COR-L47 (cell line): ENCODE data around the gene CFAP410.
"Not testable (repeated sequence)": the region's sequence is repeated elsewhere in the genome, so short reads cannot be mapped to it uniquely, and the experiment has no call there.

ENCODE experiments used
- DNase-seq: peaks from one replicate; lab custom pipeline; 2025; lab: John Stamatoyannopoulos, UW

CFAP410 gene

DNA sequence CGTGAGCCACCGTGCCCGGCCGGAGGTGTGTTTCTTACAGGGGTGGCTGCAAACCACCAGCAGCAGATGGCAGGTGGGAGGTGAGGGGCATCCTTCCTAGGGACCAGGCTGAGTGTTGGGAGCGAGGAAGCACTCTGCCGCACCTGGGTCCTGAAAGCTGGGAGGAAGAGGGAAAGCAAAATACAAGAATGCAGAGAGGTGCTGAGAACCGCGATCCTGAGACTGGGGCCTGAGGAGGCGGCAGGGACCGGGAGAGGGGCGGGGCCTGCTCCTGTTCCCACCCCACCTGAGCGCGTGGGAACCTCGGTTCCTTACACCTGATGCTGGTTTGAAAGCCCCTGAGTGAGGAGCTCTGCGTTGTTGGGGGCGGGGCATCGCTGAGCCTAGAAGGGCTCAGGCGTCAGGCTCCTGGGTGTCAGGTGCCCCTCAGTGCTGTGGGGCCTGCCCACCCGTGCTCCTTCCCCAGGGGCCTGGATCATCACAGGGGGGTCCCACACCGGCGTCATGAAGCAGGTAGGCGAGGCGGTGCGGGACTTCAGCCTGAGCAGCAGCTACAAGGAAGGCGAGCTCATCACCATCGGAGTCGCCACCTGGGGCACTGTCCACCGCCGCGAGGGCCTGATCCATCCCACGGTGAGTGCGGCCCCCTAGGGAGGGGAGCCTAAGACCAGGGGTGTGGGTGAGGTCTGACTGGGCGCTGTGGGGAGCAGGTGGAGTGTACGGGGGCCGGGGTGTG lies 29.7 kb upstream of the CFAP410 start:
- DNase-seq, result peak; percentile 17

DNA sequence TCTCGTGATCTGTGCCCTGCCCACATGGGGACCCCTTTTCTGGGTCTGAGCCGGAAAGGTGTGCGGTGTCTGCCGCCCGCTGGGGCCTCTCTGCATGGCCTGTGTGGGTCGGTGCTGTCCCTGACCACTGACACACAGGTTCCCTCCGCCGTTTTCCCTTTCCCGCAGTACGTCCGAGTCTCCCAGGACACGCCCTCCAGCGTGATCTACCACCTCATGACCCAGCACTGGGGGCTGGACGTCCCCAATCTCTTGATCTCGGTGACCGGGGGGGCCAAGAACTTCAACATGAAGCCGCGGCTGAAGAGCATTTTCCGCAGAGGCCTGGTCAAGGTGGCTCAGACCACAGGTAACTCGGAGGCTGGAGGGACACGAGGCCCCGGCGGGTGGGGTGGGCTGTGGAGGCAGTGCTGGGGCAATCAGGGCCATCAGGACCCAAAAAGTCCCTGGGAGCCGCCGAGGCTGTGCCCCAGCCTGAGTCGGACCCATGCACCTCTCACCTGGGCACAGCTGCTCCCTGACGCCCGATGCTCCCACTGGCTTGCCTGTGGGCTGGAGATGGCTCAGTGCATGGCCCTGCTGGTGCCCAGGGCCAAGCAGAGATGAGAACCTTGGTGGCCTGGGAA lies 27.5 kb upstream of the CFAP410 start:
- no peak for DNase-seq

DNA sequence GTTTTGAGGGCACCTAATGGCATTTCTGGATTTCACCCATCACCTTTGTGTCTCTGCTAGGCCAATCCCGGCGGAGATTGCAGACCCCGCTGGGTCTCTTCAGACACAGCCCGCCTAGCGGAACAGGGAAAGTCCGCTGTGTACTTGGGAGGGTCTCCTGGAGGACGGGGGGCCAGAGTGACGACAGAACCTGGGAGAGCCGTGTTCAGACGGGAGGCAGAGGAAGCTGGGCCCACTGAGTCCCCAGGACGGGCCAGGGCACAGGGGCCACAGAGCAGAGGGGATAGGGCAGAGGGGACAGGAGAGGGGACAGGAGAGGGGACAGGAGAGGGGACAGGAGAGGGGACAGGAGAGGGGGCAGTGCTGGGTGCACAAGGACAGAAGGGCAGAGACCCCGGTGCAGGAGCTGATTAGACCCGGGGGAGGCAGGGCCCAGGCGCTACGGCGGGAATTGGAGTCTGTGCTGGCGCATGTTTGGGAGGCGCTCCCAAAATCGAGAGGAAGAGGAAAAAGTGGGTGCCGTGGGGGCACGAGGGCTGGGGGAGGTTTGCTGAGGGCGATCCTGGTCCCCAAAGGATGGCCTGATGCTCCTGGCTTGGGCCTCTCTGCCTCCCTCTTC lies 26.9 kb upstream of the CFAP410 start:
- DNase-seq, result no peak

DNA sequence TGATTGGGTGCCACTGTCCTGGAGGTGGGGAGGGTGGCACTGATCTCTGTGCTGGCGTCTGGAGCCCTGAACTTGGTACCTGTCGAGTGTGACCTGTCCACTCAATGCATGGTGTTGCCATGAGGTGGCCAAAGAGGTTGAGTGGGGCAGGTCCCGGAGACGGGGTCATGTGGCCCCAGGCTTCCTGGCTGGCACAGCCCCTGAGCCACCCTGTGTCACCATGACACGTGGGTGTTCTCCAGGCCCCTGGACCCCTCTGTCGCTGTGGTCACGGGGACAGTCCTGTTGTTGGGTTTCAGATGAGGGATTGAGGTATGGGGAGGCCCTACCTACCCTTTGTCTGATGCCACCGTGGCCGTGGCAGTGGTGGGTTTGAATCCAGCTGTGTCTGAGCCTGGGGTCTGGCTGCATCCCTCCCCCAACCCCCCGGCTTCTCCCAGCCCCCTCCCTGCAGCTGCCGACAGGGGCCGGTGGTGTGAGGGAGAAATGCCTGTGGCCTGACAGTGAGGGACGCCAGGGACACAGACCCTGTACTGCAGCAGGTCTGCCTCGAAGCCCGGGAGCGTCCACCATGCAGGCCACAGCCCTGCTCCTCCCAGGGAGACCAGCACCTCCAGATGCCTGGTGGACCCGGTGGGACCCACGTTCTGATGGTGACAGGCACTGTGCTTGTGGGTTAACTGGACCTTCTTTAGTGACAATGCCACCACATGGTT lies 26.2 kb upstream of the CFAP410 start:
- DNase-seq, result no peak

DNA sequence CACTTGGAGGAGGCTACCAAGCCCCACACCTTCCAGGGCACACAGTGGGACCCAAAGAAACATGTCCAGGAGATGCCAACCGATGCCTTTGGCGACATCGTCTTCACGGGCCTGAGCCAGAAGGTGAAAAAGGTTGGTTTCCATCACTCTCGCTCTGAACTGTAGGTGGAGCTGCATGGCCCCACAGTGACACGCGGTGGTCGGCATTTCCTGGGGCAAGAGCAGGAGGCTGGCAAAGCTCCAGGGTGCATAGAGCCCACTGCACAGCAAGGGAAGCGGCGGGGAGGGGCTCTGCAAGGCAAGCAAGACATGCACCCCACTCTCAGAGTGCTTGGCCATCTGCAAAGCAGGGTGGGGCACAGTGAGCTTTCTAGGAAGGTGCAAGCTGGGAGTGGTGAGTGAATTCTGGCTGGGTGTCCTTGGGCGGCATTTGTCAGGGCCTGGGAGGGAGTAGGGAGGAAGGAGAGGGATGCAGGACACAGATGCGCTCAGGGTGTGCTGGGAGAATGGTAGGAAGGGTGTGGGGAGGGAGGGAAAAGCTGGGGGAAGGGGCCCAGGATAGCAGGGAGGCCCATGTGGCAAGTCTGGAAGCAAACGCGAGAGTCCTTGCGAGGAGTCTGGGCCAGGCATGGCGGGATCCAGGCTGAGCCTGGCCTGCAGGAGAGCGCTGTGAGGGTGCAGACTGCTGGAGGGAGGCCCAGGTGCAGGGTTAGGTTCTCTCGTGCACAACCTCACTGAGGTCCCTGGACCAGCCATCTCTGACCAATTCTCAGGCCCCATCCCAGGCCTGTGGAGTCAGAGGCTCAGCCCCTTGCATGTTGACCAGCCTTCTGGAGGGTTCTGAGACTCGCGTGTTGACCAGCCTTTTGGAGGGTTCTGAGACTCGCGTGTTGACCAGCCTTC lies 25.2 kb upstream of the CFAP410 start:
- no peak for DNase-seq

DNA sequence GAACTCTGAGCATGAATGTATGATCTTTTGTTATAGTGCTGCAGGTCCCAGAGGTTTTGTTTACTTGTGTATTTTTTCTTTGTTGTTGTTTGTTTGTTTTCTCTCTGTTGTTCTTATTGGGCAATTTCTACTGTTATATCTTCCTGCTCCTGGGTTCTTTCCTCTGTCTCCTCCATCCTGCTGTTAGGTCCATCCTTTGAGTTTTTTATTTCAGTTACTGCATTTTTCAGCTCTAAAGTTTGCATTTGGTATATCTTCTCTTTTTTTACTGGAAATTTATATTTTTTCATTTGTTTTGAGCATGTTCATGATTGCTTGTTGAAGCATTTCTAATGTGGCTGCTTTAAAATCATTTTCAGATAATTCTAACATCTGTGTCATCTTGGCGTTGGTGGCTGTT lies 24.1 kb upstream of the CFAP410 start:
- no peak for DNase-seq

DNA sequence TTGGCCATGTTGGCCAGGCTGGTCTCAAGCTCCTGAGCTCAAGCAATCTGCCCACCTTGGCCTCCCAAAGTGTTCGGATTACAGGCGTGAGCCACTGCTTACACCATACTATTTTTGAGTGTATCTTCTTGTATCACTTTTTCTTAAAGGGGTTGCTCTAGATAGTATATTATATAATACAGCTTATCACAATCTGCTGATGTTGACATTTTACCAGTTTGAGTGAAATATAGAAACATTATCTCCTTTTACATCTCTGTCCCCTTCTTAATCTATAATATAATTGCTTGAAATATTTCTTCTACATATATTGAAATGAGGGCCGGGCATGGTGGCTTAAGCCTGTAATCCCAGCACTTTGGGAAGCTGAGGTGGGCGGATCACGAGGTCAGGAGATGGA lies 22.7 kb upstream of the CFAP410 start:
- DNase-seq, result not testable (repeated sequence)

DNA sequence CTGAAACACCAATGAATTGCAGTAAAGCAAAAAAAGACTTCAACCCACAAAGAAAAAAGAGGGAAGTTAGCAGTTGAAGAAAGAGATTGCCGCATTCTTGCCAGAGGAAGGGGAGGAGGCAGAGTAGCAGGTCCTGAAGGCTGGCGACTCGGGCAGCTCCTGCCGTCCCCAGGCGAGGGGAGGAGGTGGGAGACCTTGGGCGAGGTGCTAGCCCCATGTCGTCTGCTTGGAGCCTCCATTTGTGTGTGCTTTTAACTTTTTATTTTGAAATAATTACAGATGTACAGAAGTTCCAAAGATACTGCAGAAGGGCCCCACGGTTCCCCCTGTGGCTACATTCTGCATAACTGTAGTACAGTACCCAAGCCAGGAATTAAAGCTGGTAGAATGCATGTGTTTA lies 21.0 kb upstream of the CFAP410 start:
- no peak for DNase-seq

DNA sequence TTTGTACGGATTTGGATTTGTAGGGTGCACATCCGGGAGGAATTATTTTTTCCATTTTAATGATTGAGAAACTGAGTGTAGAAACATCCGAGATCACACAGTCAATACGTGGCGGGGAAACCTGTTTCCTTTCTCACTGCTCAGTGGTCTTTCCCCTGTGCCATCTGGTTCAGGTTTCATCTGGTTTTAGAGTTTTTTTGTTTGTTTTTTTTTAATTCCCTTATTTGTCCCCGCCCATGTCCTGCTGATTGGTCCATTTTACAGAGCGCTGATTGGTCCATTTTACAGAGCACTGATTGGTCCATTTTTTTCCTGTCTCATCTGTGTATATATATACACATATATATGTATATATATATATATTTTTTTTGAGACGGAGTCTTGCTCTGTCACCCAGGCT lies 20.2 kb upstream of the CFAP410 start:
- DNase-seq, result no peak

DNA sequence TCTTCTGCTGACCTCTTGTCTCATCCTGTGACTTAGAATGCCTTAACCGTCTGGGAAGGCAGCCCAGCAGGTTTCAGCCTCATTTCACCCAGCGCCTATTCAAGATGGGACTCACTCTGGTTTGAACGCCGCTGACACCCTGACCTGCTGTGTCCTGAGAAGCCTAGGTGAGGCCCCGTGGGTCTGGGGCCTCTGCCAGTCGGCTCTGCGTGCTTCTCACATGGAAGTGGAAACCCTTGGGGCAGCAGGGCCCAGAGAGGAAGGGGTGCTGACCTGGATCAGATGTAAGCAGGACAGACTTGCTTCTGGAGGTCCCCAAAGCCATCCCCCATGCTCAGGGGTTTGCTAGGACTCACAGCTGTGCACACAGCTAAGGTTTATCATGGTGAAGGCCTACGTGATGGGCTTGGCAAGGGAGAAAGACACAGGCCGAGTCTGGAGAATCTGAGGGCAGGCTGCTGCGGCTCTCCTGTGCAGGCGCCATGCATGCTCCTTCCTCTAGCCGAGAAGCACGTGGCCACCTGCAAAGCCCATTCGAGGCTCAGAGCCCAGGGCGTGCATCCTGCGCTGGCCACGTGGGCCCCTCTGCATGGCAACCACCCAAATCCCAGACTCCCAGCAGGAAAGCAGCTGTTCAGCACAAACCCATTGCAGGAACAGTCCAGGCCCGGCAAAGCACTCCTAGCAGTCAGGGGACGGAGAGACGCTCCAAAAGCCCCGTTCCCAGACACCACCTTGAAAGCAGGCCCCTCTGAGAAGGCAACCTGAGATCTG lies 18.1 kb upstream of the CFAP410 start:
- DNase-seq, result no peak

DNA sequence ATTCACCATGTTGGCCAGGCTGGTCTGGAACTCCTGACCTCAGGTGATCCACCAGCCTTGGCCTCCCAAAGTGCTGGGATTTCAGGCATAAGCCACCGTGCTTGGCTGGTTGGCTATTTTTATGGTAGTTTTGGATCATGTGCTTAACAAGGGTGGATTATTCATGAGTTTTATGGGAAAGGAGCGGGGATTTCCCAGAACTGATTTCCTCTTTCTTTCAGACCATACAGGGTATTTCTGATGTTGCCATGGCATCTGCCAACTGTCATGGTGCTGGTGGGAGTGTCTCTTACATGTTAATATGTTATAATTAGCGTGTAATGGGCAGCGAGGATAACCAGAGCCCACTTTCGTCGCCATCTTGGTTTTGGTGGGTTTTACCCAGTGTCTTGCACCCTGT lies 17.4 kb upstream of the CFAP410 start:
- no peak for DNase-seq

DNA sequence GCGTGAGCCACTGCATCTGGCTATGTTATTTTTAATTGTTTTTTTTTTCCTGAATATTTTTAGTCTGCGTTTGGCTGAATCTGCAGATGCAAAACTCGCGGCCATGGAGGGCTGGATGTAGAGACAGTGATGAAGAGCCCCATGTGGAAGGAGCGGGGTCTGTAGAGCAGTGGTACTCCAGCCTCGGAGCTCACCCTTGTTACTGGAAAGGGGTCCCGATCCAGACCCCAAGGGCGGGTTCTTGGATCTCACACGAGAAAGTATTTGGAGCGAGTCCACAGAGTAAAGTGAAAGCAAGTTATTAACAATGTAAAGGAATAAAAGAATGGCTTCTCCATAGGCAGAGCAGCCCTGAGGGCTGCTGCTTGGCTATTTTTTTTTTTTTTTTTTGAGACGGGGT lies 17.0 kb upstream of the CFAP410 start:
- no peak for DNase-seq

DNA sequence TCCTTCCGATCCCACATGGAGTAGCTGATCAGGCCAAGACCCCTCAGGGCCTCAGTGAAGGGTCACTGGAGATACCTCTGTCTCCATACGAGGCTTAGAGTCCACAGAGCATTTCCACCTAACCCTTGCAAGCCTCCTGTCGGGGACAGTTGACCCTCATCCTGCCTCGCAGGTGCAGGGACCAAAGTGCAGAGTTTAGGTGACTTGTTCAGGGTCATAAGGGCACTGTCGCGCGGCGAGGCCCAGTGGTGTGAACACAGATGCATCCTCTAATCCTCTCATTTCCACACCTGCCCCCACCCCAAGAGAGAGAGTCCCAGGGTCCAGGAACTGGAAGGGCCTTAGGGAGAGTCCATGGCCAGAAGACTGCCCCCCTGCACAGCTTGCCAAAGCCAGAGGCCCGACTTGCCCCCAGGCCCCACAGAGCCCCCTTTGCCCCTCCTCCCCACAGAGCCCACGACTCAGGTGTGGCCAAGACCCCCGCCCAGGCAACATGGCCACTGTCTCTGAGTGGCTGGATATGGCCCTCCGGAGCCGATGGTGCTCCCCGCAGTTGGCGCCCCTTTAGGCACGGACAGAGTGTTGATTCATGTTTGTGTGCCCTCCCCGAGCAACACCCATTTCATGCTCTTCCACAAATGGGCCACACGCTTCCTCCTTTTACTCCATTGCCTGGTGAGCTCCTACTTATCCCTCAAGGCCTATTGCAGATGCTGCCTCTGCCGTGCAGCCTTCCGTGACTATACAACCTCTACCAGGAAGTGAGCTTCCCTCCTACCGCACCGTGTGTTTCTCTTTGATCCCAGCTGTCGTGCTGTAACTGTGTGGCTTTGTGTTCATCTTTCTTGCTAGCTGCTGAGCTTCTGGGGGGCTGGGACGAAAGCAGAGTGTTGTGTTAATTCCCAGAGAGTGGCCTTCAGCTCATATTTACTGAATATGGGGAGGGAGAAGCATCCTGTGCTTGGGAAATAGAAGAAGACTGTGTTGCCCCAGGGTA lies 15.9 kb upstream of the CFAP410 start:
- no peak for DNase-seq

DNA sequence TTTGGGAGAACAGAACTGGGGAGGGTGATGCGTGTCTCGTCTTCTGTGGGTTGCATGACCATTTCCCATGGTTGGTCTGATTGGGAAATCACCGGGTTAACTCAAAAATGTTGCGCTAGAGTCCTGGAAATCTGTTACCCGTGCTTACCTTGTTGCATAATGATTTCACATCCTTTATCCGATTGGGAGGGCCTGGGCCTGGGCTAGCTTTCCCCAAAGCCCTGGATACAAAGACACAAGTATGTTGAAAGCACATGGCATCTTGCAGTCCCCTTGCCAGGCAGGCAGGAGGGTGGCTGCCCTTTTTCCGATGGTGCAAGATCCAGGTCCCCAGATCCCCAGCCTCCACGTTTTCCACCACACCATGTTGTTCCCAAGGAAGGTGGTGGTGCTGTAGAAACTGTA lies 14.8 kb upstream of the CFAP410 start:
- no peak for DNase-seq

DNA sequence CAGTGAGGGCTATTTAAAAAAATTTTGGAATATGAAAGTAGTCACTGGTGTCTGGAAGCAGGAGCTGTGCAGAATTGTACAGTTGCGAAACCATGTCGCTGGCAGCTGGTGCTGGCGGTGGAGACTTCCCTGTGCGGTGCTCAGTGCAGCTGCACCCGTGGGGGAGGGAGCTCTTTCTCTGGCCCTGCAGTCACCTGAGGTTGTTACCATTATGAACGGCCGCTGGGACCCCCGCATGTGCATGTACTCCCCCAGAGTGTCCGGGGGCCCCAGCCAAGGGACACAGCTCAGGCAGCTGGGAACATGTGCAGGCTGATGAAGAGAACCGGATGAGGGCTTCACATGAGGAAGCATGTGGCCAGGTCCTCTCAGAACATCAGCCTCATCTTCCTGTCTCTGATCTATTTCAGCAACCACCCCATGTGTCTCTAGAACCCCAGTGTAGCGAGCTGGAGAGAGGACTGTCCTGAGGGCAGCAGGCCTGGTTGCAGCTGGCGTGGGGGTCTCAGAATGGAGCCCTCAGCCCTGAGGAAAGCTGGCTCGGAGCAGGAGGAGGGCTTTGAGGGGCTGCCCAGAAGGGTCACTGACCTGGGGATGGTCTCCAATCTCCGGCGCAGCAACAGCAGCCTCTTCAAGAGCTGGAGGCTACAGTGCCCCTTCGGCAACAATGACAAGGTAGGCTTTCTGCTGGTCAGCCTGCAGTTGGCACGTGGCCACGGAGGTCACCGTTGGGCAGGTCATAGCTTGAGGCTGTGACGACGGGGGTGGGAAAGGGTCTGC lies 14.2 kb upstream of the CFAP410 start, which contains the start of gene TRPM2:
TRPM2 (plus strand) TSS at position 431 of the 780 bp plus-strand sequence; CDS start at position 511, 80 bp downstream.
- DNase-seq, result no peak

DNA sequence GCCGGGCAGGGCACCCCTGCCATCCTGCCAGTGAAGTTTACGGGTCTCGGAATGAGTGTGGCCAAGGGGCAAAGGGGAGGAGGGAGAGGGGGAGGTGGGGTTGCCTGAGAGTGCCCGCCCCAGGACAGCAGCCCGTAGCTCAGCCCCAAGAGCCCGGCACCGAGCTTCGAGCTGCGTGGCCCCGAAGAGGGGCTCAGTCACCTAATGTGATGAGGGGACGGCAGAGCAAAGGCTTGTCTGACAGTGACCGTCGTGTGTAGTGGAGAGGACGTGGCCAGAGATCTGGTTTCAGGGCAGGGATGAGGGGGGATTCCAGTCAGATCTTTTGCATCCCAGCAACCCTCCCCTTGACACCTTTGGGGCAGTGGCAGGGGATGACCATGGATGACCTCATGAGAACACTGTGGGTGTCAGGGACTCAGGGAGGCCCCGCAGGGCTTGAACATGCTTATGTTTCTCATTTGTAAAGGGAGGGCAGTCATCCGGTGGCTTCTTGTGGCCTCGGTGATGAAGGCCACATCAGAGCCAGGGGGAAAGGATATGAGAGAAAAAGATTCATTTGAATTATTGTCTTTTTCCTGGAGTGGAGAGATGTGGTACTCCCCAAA lies 13.2 kb upstream of the CFAP410 start:
- DNase-seq, result no peak

DNA sequence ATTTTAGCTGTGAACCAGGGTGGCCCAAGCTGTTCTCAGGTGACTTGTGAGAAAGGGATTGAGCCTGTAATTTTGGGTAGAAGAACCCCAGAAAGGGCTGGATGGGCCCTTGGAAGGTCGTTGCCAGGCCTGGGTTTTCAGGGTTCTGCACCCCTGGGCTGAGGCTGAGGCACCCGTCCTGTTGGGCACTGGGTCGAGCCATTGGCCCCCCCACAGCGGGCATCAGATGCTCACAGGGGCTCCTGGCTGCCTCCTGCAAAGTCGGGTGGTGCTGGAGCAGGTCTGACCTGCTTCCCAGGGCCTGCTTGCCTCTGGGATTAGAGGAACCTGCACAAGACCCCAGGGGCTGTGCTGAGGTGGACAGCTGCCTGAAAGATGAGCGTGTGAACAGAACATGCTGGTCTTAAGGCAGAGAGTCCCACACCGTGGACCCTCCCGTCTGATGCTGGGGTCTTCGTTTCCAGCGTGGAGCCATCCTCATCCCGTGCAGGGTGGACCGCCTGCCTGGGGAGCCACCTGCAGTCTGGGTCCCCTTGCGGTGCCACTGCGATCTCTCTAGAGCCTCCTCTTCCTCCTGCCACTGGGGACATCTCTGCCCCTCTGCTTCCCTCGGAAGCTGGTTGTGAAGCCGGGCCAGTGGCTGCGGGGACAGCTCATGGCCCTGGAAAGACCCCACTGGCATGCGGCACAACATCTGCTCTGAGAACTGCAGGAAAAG lies 12.5 kb upstream of the CFAP410 start:
- no peak for DNase-seq
